ENCODE results near the gene RAB5B. TPM values are rescaled to one million over a fixed set of nuclear protein-coding genes. Genes with fewer than 3 reads are reported as not detected.

The RAB5B gene
- total and polyA plus RNA-seq, 2 experiments from 2014 or later, result 58.6 to 66.6 TPM

DNA sequence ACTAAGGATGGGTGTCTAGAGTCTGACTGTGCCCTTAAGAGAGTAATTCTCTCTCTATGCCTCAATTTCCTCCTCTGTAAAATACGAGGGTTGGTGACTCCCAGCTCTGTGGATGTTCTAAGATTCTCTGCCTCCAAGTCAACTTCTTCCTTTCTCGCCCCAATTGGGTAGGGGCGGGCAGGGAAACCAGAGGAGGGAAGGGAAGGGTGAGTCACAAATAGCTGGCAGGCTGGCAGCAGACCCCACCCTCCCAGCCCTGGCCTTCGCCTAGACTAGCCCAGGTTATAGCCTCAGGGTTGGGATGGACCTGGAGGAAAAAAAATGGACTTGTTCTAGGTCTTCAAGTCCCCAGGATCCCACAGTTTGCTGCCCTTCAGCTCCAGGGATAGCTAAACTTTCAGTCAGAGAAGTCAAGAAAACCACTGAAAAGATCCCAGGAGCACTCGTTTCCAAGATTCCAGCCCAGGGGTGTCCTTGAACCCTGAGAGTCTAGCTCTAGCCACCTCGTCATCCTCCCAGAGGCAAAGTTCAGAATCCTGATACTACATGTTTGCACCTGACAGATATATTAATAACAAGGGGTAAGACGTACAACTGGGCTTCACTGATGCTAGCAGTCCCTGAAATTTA lies 40.6 kb upstream of the RAB5B start:
- WGBS, 2 experiments (ENCODE audit: low coverage in 1 of 2, low lambda C conversion rate in 2 of 2, missing lambda C conversion rate in 2 of 2), result 43 to 46% methylated on average over 7 of the region's 7 CpGs
- Histone ChIP-seq H3F3A (ENCODE audit: insufficient read depth) (peaks cover 38% of the 10 kb centered on the region), H2AFZ (peak overlapping the region; percentile 95), H3K4me2 (ENCODE audit: unreplicated experiment) (peak overlapping the region; percentile 94), H3K4me3 (peak overlapping the region; percentile 78), H3K9me3 (ENCODE audit: low read depth) (no peaks in the 10 kb centered on the region), H3K27me3 (replicated peaks; ENCODE audit: insufficient read depth) (no peaks in the 10 kb centered on the region), H3K36me3 (ENCODE audit: low read depth) (no peaks in the 10 kb centered on the region), H3K27ac (peak overlapping the region; percentile 87), H3K9ac (peak overlapping the region; percentile 87), H4K20me1 (ENCODE audit: insufficient read depth) (no peaks in the 10 kb centered on the region), H3K79me2 (ENCODE audit: insufficient read depth) (peaks cover 44% of the 10 kb centered on the region), H3K4me1 (ENCODE audit: insufficient read depth) (peaks cover 52% of the 10 kb centered on the region), H3K9me2 (ENCODE audit: insufficient read depth) (no peaks in the 10 kb centered on the region)
- peak; percentile 57 for DNase-seq
- in situ Hi-C loops (cut with MboI), result loop anchor here (10.0 kb wide), 1 partner anchor 108 kb away; the partner anchor contains the start of gene DNAJC14
- TF ChIP-seq EZH2 (IDR thresholded peaks at IDR 0.05; ENCODE audit: insufficient read depth, poor library complexity, severe bottlenecking), result no peak
- no peak for TF ChIP-seq EZH2phosphoT487 (IDR thresholded peaks at IDR 0.05; ENCODE audit: insufficient read depth, low read depth)

DNA sequence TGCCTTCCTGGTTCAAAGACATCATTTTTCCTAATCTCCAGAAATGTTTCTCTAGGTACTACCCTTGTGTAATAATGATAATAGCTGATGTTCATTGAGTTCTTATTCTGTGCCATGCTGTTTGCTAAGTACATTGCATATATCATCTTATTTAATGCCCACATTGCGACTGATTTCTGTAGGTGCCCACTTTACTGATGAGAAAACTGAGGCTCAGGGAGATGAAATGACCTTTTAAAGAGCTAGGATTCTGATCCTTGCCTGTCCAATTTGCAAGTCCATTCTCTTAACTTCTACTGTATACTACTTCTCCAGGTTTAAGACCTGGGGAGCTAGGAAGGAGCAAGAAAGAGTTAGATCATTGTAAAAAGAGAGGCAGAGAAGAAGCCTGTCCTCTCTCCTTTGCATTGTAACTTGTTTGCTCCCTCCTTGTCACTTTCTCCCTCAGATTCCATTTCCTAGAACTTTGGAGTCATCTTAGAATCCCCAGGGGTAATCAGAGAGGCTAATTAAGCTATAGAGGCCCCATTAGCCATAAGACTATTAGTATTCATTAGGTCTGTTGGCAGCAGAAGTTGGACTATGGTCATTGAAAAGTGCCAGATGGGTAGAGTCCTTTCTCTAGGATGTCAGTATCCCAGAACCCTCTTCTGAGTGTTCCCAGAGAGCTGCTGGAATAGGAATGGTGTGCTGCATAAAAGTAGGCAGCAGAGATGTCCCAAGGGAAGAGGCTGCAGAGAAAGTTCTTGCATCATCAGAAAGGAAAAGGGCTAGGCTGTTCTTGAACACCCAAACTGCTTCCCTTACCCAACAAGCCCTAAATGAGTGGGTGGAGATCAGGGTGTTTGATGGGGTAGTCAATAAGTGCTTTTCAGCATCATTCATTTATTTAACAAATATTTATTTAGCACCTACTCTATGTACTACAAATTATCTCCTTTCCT lies 39.8 kb upstream of the RAB5B start:
- TF ChIP-seq EZH2phosphoT487 (IDR thresholded peaks at IDR 0.05; ENCODE audit: insufficient read depth, low read depth) (no peak), EZH2 (IDR thresholded peaks at IDR 0.05; ENCODE audit: insufficient read depth, poor library complexity, severe bottlenecking) (no peak)
- Histone ChIP-seq H3K9me2 (ENCODE audit: insufficient read depth) (no peaks in the 10 kb centered on the region), H3K4me1 (ENCODE audit: insufficient read depth) (peaks cover 54% of the 10 kb centered on the region), H3K27me3 (replicated peaks; ENCODE audit: insufficient read depth) (no peaks in the 10 kb centered on the region), H4K20me1 (ENCODE audit: insufficient read depth) (no peaks in the 10 kb centered on the region), H2AFZ (no peak overlapping the region), H3K79me2 (ENCODE audit: insufficient read depth) (peaks cover 38% of the 10 kb centered on the region), H3F3A (ENCODE audit: insufficient read depth) (peaks cover 45% of the 10 kb centered on the region), H3K9me3 (ENCODE audit: low read depth) (no peaks in the 10 kb centered on the region), H3K27ac (no peak overlapping the region), H3K4me3 (no peak overlapping the region; the same call in 1 of the 2 replicates), H3K4me2 (ENCODE audit: unreplicated experiment) (peak overlapping the region; percentile 94), H3K36me3 (ENCODE audit: low read depth) (no peaks in the 10 kb centered on the region), H3K9ac (peak overlapping the region; percentile 87; the same call in 1 of the 2 replicates)
- peak; percentile 73 for DNase-seq
- in situ Hi-C loops (cut with MboI), result loop anchor here (10.0 kb wide), 1 partner anchor 109 kb away; the partner anchor contains the start of gene DNAJC14
- WGBS, 2 experiments (ENCODE audit: low coverage in 1 of 2, low lambda C conversion rate in 2 of 2, missing lambda C conversion rate in 2 of 2), result 100% methylated on average over 1 of the region's 1 CpG

DNA sequence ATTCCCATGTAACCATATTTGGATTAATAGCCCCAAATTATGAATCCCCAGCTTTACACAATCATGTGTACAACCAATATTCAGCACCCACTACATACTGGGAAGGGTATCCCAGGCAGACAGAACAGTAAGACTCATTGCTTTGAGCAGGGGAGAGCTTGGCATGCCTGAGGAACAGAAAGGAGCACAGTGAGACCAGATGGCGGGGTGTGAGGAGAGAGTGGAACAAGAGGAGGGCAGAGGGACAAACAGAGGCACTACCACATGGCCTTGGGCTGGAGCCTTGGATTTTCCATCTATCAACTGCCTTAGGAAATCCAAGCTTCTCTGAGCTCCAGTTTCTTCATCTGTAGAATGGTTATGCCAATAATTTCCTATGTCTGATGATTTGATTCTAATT lies 39.1 kb upstream of the RAB5B start:
- H2AFZ ChIP-seq, result no peak overlapping the region
- no peak overlapping the region for H3K27ac ChIP-seq
- no peak overlapping the region for H3K9ac ChIP-seq
- no peaks in the 10 kb centered on the region for H3K9me3 ChIP-seq (ENCODE audit: low read depth)
- in situ Hi-C loops (cut with MboI), result loop anchor here (10.0 kb wide), 1 partner anchor 110 kb away; the partner anchor contains the start of gene DNAJC14
- TF ChIP-seq EZH2 (IDR thresholded peaks at IDR 0.05; ENCODE audit: insufficient read depth, poor library complexity, severe bottlenecking) (no peak), EZH2phosphoT487 (IDR thresholded peaks at IDR 0.05; ENCODE audit: insufficient read depth, low read depth) (no peak)
- no peak overlapping the region for H3K4me2 ChIP-seq (ENCODE audit: unreplicated experiment)
- H3K9me2 ChIP-seq (ENCODE audit: insufficient read depth), result no peaks in the 10 kb centered on the region
- peaks cover 49% of the 10 kb centered on the region for H3F3A ChIP-seq (ENCODE audit: insufficient read depth)
- H3K36me3 ChIP-seq (ENCODE audit: low read depth), result no peaks in the 10 kb centered on the region
- 97 to 100% methylated on average over 1 of the region's 1 CpG for WGBS, 2 experiments (ENCODE audit: low coverage in 1 of 2, low lambda C conversion rate in 2 of 2, missing lambda C conversion rate in 2 of 2)
- H3K4me1 ChIP-seq (ENCODE audit: insufficient read depth), result peaks cover 57% of the 10 kb centered on the region
- peaks cover 31% of the 10 kb centered on the region; the same call in 1 of the 2 replicates for H3K79me2 ChIP-seq (ENCODE audit: insufficient read depth)
- H3K27me3 ChIP-seq (replicated peaks; ENCODE audit: insufficient read depth), result no peaks in the 10 kb centered on the region
- H4K20me1 ChIP-seq (ENCODE audit: insufficient read depth), result no peaks in the 10 kb centered on the region
- H3K4me3 ChIP-seq, result no peak overlapping the region
- no peak for DNase-seq

DNA sequence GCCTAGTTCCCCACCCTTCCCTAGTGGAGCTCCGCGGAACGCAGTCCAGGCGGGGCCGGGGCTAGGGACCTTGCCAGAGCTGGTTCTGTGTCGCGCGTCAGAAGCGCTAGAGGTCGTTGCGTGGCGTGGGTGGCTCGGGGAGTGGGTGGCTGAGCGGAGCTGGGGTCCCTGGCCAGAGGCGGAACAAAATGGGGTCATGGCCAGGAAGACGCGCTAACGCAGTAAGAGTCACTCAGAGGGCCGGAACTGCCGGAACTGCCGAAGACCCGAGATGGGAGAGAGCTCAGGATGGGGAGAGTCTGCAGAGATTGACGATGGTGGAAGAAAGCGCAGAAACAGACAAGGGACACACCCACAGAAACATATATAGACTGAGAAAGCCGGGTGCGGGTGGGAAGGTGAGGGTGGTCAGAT lies 38.1 kb upstream of the RAB5B start:
- H3K9me2 ChIP-seq (ENCODE audit: insufficient read depth), result no peaks in the 10 kb centered on the region
- TF ChIP-seq EZH2phosphoT487 (IDR thresholded peaks at IDR 0.05; ENCODE audit: insufficient read depth, low read depth) (no peak), EZH2 (IDR thresholded peaks at IDR 0.05; ENCODE audit: insufficient read depth, poor library complexity, severe bottlenecking) (no peak)
- no peaks in the 10 kb centered on the region for H3K27me3 ChIP-seq (replicated peaks; ENCODE audit: insufficient read depth)
- in situ Hi-C loops (cut with MboI), result loop anchor here (10.0 kb wide), 1 partner anchor 111 kb away; the partner anchor contains the start of gene DNAJC14
- no peak overlapping the region for H3K9ac ChIP-seq
- H3K4me3 ChIP-seq, result no peak overlapping the region
- WGBS, 2 experiments (ENCODE audit: low coverage in 1 of 2, low lambda C conversion rate in 2 of 2, missing lambda C conversion rate in 2 of 2), result 79 to 84% methylated on average over 25 to 26 of the region's 26 CpGs
- peaks cover 51% of the 10 kb centered on the region for H3K4me1 ChIP-seq (ENCODE audit: insufficient read depth)
- no peak overlapping the region for H2AFZ ChIP-seq
- H3K27ac ChIP-seq, result no peak overlapping the region
- no peaks in the 10 kb centered on the region for H3K9me3 ChIP-seq (ENCODE audit: low read depth)
- H3K4me2 ChIP-seq (ENCODE audit: unreplicated experiment), result no peak overlapping the region
- H3F3A ChIP-seq (ENCODE audit: insufficient read depth), result peaks cover 46% of the 10 kb centered on the region
- H3K36me3 ChIP-seq (ENCODE audit: low read depth), result 0 out of 2 replicates have a peak, but pooled peaks cover 4% of the 10 kb centered on the region
- no peaks in the 10 kb centered on the region for H4K20me1 ChIP-seq (ENCODE audit: insufficient read depth)
- H3K79me2 ChIP-seq (ENCODE audit: insufficient read depth), result peaks cover 28% of the 10 kb centered on the region; the same call in 1 of the 2 replicates
- no peak for DNase-seq

Measured in GM23248 (cell line).